Body of pancreas (tissue), 4 donors: Measurements from ENCODE around the gene PARP16.

Experiments
- POLR2A ChIP-seq, 3 donors: fragments of 450-650 bp; IDR thresholded peaks; one replicate each; pipeline ENCODE4 v1.6.1; 2016; ENCODE audit warnings: antibody characterized with exemption in 3 of 3, mild to moderate bottlenecking in 2 of 3
- TF ChIP-seq, protein P1 (sequence below), 7 experiments: fragments of 450-650 bp in 4 of 7; fragments of 200-600 bp in 3 of 7; sonication (generic) in 3 of 7; IDR thresholded peaks; one replicate each; pipeline ENCODE4 v1.5.1; 2016 to 2019; ENCODE audit warnings: antibody characterized with exemption in 7 of 7

- TF ChIP-seq, protein P1, sequence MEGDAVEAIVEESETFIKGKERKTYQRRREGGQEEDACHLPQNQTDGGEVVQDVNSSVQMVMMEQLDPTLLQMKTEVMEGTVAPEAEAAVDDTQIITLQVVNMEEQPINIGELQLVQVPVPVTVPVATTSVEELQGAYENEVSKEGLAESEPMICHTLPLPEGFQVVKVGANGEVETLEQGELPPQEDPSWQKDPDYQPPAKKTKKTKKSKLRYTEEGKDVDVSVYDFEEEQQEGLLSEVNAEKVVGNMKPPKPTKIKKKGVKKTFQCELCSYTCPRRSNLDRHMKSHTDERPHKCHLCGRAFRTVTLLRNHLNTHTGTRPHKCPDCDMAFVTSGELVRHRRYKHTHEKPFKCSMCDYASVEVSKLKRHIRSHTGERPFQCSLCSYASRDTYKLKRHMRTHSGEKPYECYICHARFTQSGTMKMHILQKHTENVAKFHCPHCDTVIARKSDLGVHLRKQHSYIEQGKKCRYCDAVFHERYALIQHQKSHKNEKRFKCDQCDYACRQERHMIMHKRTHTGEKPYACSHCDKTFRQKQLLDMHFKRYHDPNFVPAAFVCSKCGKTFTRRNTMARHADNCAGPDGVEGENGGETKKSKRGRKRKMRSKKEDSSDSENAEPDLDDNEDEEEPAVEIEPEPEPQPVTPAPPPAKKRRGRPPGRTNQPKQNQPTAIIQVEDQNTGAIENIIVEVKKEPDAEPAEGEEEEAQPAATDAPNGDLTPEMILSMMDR (IDR thresholded peaks at IDR 0.05) = no peak
- no peak for TF ChIP-seq POLR2A (IDR thresholded peaks at IDR 0.05)
These were observed 36.4 kb upstream of the PARP16 start for GRCh38 chr15:65323071-65323511.
